Transverse colon (tissue), 4 donors: ENCODE data around the gene IL15. TPM values are rescaled to one million over a fixed set of nuclear protein-coding genes. Genes with fewer than 3 reads are reported as not detected.
A peak's percentile ranks its signal among the peaks of the same experiment; 100 is the strongest.

Source experiments
- DNase-seq: peaks from one replicate; pipeline ENCODE4 v3.0.0-alpha.2; 2019
- H3K27ac ChIP-seq, 4 donors: fragments of 200-600 bp; sonication (generic); 2 replicates each; pipeline ENCODE4 v1.5.1; 2016 to 2018; ENCODE audit warnings: inconsistent platforms in 4 of 4
- H3K27me3 ChIP-seq: fragments of 200-600 bp; sonication (generic); 2 replicates; pipeline ENCODE4 v1.5.1; 2017; ENCODE audit warnings: inconsistent platforms
- H3K36me3 ChIP-seq, 4 donors: fragments of 200-600 bp; sonication (generic); 2 replicates each; pipeline ENCODE4 v1.5.1; 2017 to 2019; ENCODE audit warnings: inconsistent platforms in 4 of 4
- H3K4me1 ChIP-seq, 4 donors: fragments of 200-600 bp; sonication (generic); 2 replicates each; pipeline ENCODE4 v1.5.1; 2017 to 2020; ENCODE audit warnings: inconsistent platforms in 4 of 4
- H3K4me3 ChIP-seq, 4 donors: fragments of 200-600 bp; sonication (generic); 1 replicate in 1 of 4; 2 replicates in 3 of 4; pipeline versions ENCODE4 v1.5.1 to v1.6.1; 2017 to 2019; ENCODE audit warnings: inconsistent platforms in 4 of 4
- H3K9me3 ChIP-seq, 2 donors: fragments of 200-600 bp; sonication (generic); 2 replicates each; pipeline ENCODE4 v1.5.1; 2017 to 2019; ENCODE audit warnings: inconsistent platforms in 2 of 2
- EP300 ChIP-seq: sonication (generic); formaldehyde crosslinking; IDR thresholded peaks from one replicate; pipeline ENCODE4 v1.6.1; 2017; ENCODE audit warnings: antibody characterized with exemption, low read depth
- POLR2A ChIP-seq: fragments of 450-650 bp; IDR thresholded peaks from one replicate; pipeline ENCODE4 v1.6.1; 2016; ENCODE audit warnings: antibody characterized with exemption, mild to moderate bottlenecking, moderate library complexity
- POLR2AphosphoS5 ChIP-seq, 3 donors: sonication (generic); formaldehyde crosslinking; IDR thresholded peaks; one replicate each; pipeline ENCODE4 v1.6.1; 2016; ENCODE audit warnings: antibody characterized with exemption in 3 of 3
- WGBS, 2 donors: methylation state at CpG; one replicate each; pipeline ENCODE4 v1.1.5; 2018; ENCODE audit warnings: low coverage in 1 of 2; 5-methylcytosine and 5-hydroxymethylcytosine counted together
- in situ Hi-C, 4 donors: fragments of 200-750 bp; cut with MboI; loops; one replicate each; pipeline versions ENCODE4 v1.15.0 to v1.15.1; 2017; ENCODE audit warnings: low sequenced_read_pairs in 3 of 4, low pct_ligation_motif_present in 1 of 4, low pct_unique_long_range_greater_than_20kb in 1 of 4
- intact Hi-C: fragments of 100-400 bp; cut with DNase I; formaldehyde crosslinking; loops from one replicate; pipeline ENCODE4 v1.15.1; 2023; ENCODE audit warnings: low total_unique reads
- total RNA-seq, 4 donors: library from RNA; depleted of rRNA; stranded (reverse); fragments of >200 nt; gene quantifications; one replicate each; pipeline ENCODE4 v1.1.0, GENCODE V29; 2016
- TF ChIP-seq, protein P1 (sequence below), 5 experiments: fragments of 200-600 bp in 3 of 5; fragments of 450-650 bp in 2 of 5; sonication (generic) in 3 of 5; IDR thresholded peaks; 1 replicate in 2 of 5; 2 replicates in 3 of 5; pipeline ENCODE4 v1.5.1; 2016 to 2017; ENCODE audit warnings: antibody characterized with exemption in 5 of 5, inconsistent platforms in 3 of 5, mild to moderate bottlenecking in 2 of 5, moderate library complexity in 1 of 5

The IL15 gene
- total RNA-seq, 4 donors from 2014 or later, result 0.75 to 14.0 (median 5.2) TPM

DNA sequence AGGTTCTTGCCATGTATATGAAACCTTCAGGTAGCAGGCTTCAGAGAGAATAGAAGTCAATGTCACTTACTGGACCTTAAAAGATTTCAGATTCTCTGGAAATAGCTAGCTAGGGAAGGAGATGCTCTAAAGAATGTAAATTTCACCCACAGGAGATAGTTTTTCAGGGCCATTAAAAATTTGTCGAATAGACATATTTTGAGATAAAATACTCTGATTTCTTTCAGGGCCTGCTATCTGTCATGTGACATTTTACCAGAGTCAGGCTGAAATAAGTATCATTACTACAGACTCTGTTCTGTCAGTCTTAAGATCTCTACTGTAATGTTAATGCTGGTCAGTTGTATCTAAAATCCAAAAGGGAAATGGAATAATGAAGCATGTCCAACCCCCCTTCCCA lies 15.7 kb upstream of the IL15 start:
- in situ Hi-C loops, result no loop called here
- Histone ChIP-seq H3K9me3 (no peaks in the 10 kb centered on the region), H3K27me3 (no peaks in the 10 kb centered on the region), H3K4me1 (no peaks in the 10 kb centered on the region), H3K36me3 (no peaks in the 10 kb centered on the region), H3K27ac (no peak overlapping the region), H3K4me3 (no peak overlapping the region)
- no peak for DNase-seq
- 90 to 100% methylated on average over 1 of the region's 1 CpG for WGBS, 2 donors
- TF ChIP-seq EP300 (no peak), POLR2AphosphoS5 (IDR thresholded peaks at IDR 0.05) (no peak), POLR2A (no peak)
- TF ChIP-seq, protein P1, sequence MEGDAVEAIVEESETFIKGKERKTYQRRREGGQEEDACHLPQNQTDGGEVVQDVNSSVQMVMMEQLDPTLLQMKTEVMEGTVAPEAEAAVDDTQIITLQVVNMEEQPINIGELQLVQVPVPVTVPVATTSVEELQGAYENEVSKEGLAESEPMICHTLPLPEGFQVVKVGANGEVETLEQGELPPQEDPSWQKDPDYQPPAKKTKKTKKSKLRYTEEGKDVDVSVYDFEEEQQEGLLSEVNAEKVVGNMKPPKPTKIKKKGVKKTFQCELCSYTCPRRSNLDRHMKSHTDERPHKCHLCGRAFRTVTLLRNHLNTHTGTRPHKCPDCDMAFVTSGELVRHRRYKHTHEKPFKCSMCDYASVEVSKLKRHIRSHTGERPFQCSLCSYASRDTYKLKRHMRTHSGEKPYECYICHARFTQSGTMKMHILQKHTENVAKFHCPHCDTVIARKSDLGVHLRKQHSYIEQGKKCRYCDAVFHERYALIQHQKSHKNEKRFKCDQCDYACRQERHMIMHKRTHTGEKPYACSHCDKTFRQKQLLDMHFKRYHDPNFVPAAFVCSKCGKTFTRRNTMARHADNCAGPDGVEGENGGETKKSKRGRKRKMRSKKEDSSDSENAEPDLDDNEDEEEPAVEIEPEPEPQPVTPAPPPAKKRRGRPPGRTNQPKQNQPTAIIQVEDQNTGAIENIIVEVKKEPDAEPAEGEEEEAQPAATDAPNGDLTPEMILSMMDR (IDR thresholded peaks at IDR 0.05), result no peak
- intact Hi-C loops, result no loop called here

DNA sequence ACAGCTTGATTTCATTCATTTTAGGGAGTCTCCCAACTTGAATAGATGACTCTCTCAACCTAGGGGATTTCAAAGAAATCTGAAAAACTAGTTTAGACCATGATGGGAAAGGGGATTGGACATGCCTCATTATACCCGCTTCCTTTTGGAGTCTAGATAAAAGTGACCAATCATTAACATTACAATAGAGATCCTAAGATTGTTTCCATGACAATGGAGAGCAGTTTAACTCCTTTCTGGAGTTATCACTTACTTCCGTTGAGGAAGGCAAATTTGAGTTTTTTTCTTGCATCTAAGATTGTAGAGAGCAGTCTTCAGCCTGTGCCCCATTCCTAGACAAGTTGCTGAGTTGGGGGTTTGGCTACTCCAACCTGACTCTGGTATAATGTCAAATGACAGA lies 11.4 kb upstream of the IL15 start:
- DNase-seq, result no peak
- no peaks in the 10 kb centered on the region for H3K4me1 ChIP-seq
- TF ChIP-seq, protein P1 (IDR thresholded peaks at IDR 0.05), result no peak
- TF ChIP-seq POLR2A (no peak), POLR2AphosphoS5 (IDR thresholded peaks at IDR 0.05) (no peak), EP300 (no peak)
- H3K36me3 ChIP-seq, result no peaks in the 10 kb centered on the region
- H3K27me3 ChIP-seq, result no peaks in the 10 kb centered on the region
- no peaks in the 10 kb centered on the region for H3K9me3 ChIP-seq
- H3K4me3 ChIP-seq, result no peak overlapping the region
- no peak overlapping the region for H3K27ac ChIP-seq
- in situ Hi-C loops (no loop called here), intact Hi-C loops (no loop called here)
- 87 to 89% methylated on average over 2 of the region's 2 CpGs for WGBS, 2 donors

DNA sequence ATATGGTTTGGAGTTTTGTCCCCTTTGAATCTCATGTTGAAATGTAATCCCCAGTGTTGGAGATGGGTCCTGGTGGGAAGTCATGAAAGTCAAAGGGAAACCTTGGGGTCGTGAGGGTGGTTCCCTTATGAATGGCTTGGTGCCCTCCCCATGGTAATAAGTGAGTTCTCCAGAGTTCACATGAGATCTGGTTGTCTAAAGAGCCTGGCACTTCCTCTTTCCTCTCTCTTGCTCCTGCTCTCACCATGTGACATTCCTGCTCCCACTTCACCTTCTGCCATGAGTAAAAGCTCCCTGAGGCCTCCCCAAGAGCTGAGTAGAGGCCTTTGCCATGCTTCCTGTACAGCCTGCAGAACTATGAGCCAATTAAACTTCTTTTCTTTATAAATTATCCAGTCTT lies 5.5 kb upstream of the IL15 start:
- Histone ChIP-seq H3K4me1 (peaks cover 0 to 4% (median 2%) of the 10 kb centered on the region in 4 donors), H3K27me3 (no peaks in the 10 kb centered on the region), H3K4me3 (no peak overlapping the region), H3K27ac (no peak overlapping the region), H3K36me3 (no peaks in the 10 kb centered on the region), H3K9me3 (no peaks in the 10 kb centered on the region)
- intact Hi-C loops, result no loop called here
- WGBS, 2 donors, result 50 to 83% methylated on average over 1 of the region's 1 CpG
- TF ChIP-seq POLR2A (no peak), POLR2AphosphoS5 (IDR thresholded peaks at IDR 0.05) (no peak), EP300 (no peak)
- TF ChIP-seq, protein P1 (IDR thresholded peaks at IDR 0.05), result no peak
- in situ Hi-C loops, result no loop called here
- DNase-seq, result no peak

DNA sequence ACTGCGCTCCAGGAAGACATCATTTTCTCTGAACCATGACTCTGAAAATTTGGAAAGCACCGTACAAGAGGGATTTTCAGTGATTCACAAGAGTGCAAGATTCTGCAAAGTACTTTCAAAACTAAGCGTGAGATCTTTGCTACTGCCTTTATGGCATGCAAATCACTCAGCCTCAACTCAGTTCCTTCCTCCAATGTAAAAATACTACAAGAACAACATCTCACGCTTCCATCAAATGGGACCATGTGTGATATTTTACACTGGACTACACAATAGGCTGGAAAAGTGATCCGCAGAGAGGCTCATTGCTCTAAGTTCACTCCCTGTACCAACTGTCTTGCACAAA lies 674 bp upstream of the IL15 start:
- WGBS, 2 donors, result 49 to 53% methylated on average over 5 of the region's 5 CpGs
- TF ChIP-seq, protein P1 (IDR thresholded peaks at IDR 0.05), result no peak
- TF ChIP-seq POLR2AphosphoS5 (IDR thresholded peaks at IDR 0.05) (no peak), POLR2A (no peak), EP300 (no peak)
- Histone ChIP-seq H3K4me3 (peak overlapping the region; percentile 65 to 98 (median 82)), H3K9me3 (no peaks in the 10 kb centered on the region), H3K27ac (peak overlapping the region; percentile 88 to 95 (median 90)), H3K4me1 (peaks cover 0 to 20% (median 8%) of the 10 kb centered on the region in 4 donors), H3K27me3 (no peaks in the 10 kb centered on the region), H3K36me3 (no peaks in the 10 kb centered on the region)
- in situ Hi-C loops, result no loop called here
- DNase-seq, result no peak
- intact Hi-C loops, result no loop called here
